GM21786 (cell line): ENCODE data around the gene ADCY4.

Experiments
- ATAC-seq: cut with Tn5 transposase; IDR thresholded peaks from one replicate; pipeline ENCODE4 v1.9.1; 2021; ENCODE audit not compliant: unreplicated experiment

ADCY4 gene

GRCh38 chr14:24300326-24300980, 34.4 kb downstream of the ADCY4 start:
- ATAC-seq = no peak

GRCh38 chr14:24299255-24300191, 35.3 kb downstream of the ADCY4 start, which contains the start of the genes DHRS1 and NOP9:
Gene DHRS1, minus strand, starts transcription at chr14:24299780. Its CDS starts 674 bp downstream, at chr14:24299106.
Gene NOP9, plus strand, starts transcription at chr14:24299850. Its CDS starts 105 bp downstream, at chr14:24299955.
- peak; percentile 64 for ATAC-seq

- no peak for ATAC-seq
Measured at GRCh38 chr14:24298892-24299254, 36.0 kb downstream of the ADCY4 start.

GRCh38 chr14:24297190-24297964, 37.5 kb downstream of the ADCY4 start:
- peak; percentile 18 for ATAC-seq

GRCh38 chr14:24296341-24297157, 38.3 kb downstream of the ADCY4 start:
- ATAC-seq = peak; percentile 48

- no peak for ATAC-seq
Measured at GRCh38 chr14:24293525-24293924, 41.3 kb downstream of the ADCY4 start.

GRCh38 chr14:24292118-24292807, 42.6 kb downstream of the ADCY4 start:
- ATAC-seq = no peak

- ATAC-seq = no peak
Measured at GRCh38 chr14:24291446-24292117, 43.3 kb downstream of the ADCY4 start.

- ATAC-seq = no peak
Measured at GRCh38 chr14:24290746-24291145, 44.1 kb downstream of the ADCY4 start.

- peak; percentile 93 for ATAC-seq
Measured at GRCh38 chr14:24289649-24290280, 45.1 kb downstream of the ADCY4 start.

- no peak for ATAC-seq
Measured at GRCh38 chr14:24286996-24287395, 47.9 kb downstream of the ADCY4 start.

- ATAC-seq = no peak
Measured at GRCh38 chr14:24285351-24285750, 49.5 kb downstream of the ADCY4 start.

GRCh38 chr14:24284501-24285035, 50.3 kb downstream of the ADCY4 start:
- ATAC-seq = no peak

GRCh38 chr14:24283796-24284460, 50.9 kb downstream of the ADCY4 start:
- no peak for ATAC-seq

GRCh38 chr14:24282736-24283135, 52.1 kb downstream of the ADCY4 start:
- no peak for ATAC-seq

GRCh38 chr14:24281636-24282035, 53.2 kb downstream of the ADCY4 start:
- no peak for ATAC-seq

GRCh38 chr14:24280797-24281460, 53.9 kb downstream of the ADCY4 start:
- ATAC-seq = no peak
